ENCODE measurements around the gene CRADD.
A peak's percentile ranks its signal among the peaks of the same experiment; 100 is the strongest.

Gene CRADD

GRCh38 chr12:93677195-93678064, at the start of gene CRADD:
Gene CRADD (plus strand): TSS chr12:93677375.
- Histone ChIP-seq H2AFZ (peak within 1 kb of the TSS; percentile 77), H3K79me2 (peaks cover 18% of the 10 kb centered on the region), H3K9ac (peak within 1 kb of the TSS; percentile 97), H3K27me3 (ENCODE audit: control insufficient read depth, insufficient read depth, low read length) (no peaks in the 10 kb centered on the region), H3K27ac (peak within 1 kb of the TSS; percentile 100), H3K4me2 (ENCODE audit: low read length) (peak within 1 kb of the TSS; percentile 98), H3K36me3 (ENCODE audit: control insufficient read depth, insufficient read depth, low read length) (no peaks in the 10 kb centered on the region), H3K4me3 (ENCODE audit: low read depth, low read length) (peak within 1 kb of the TSS; percentile 87), H3K4me1 (peaks cover 57% of the 10 kb centered on the region), H3K9me3 (ENCODE audit: control insufficient read depth, low read length) (no peaks in the 10 kb centered on the region)
- TF ChIP-seq, protein P1, sequence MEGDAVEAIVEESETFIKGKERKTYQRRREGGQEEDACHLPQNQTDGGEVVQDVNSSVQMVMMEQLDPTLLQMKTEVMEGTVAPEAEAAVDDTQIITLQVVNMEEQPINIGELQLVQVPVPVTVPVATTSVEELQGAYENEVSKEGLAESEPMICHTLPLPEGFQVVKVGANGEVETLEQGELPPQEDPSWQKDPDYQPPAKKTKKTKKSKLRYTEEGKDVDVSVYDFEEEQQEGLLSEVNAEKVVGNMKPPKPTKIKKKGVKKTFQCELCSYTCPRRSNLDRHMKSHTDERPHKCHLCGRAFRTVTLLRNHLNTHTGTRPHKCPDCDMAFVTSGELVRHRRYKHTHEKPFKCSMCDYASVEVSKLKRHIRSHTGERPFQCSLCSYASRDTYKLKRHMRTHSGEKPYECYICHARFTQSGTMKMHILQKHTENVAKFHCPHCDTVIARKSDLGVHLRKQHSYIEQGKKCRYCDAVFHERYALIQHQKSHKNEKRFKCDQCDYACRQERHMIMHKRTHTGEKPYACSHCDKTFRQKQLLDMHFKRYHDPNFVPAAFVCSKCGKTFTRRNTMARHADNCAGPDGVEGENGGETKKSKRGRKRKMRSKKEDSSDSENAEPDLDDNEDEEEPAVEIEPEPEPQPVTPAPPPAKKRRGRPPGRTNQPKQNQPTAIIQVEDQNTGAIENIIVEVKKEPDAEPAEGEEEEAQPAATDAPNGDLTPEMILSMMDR (IDR thresholded peaks at IDR 0.05): no peak

GRCh38 chr12:93632383-93632782, 44.8 kb upstream of the CRADD start:
- TF ChIP-seq, protein P1 (IDR thresholded peaks at IDR 0.05): no peak
- Histone ChIP-seq H3K36me3 (ENCODE audit: control insufficient read depth, insufficient read depth, low read length) (no peaks in the 10 kb centered on the region), H3K4me1 (peaks cover 12% of the 10 kb centered on the region), H3K4me3 (ENCODE audit: low read depth, low read length) (no peak overlapping the region), H3K9me3 (ENCODE audit: control insufficient read depth, low read length) (no peaks in the 10 kb centered on the region), H3K27ac (no peak overlapping the region), H3K4me2 (ENCODE audit: low read length) (no peak overlapping the region), H3K79me2 (no peaks in the 10 kb centered on the region), H3K27me3 (ENCODE audit: control insufficient read depth, insufficient read depth, low read length) (no peaks in the 10 kb centered on the region), H3K9ac (no peak overlapping the region), H2AFZ (no peak overlapping the region)

- no peak overlapping the region for H3K9ac ChIP-seq
- H3K27ac ChIP-seq: no peak overlapping the region
- peak overlapping the region; percentile 51 for H2AFZ ChIP-seq
- H3K36me3 ChIP-seq (ENCODE audit: control insufficient read depth, insufficient read depth, low read length): no peaks in the 10 kb centered on the region
- H3K4me3 ChIP-seq (ENCODE audit: low read depth, low read length): no peak overlapping the region
- H3K4me1 ChIP-seq: peaks cover 20% of the 10 kb centered on the region
- TF ChIP-seq, protein P1 (IDR thresholded peaks at IDR 0.05): no peak
- H3K79me2 ChIP-seq: no peaks in the 10 kb centered on the region
- H3K27me3 ChIP-seq (ENCODE audit: control insufficient read depth, insufficient read depth, low read length): no peaks in the 10 kb centered on the region
- no peaks in the 10 kb centered on the region for H3K9me3 ChIP-seq (ENCODE audit: control insufficient read depth, low read length)
- H3K4me2 ChIP-seq (ENCODE audit: low read length): peak overlapping the region; percentile 22
Measured at GRCh38 chr12:93634416-93634815, 42.8 kb upstream of the CRADD start.

DNA sequence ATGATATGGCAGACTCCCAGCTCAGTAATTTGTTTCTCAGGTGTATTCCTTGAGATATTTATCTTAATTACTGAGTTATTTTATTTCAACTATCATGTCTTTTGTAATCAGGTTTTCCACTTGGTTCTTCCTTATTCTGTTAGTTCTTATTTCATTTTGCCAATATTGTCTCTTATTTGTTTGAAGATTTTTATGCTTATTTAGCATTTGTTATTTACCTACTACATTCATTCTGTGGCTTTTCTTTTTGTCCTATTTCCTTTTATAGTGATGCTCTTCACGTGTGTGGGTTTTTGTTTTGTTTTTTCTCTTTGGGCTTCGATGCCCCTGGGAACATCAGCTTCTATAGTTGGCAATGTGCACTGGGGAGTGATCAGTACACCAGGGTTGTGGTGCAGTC, 40.5 kb upstream of the CRADD start:
- Histone ChIP-seq H3K9me3 (ENCODE audit: control insufficient read depth, low read length) (no peaks in the 10 kb centered on the region), H3K36me3 (ENCODE audit: control insufficient read depth, insufficient read depth, low read length) (no peaks in the 10 kb centered on the region), H3K79me2 (no peaks in the 10 kb centered on the region), H3K9ac (no peak overlapping the region), H3K27me3 (ENCODE audit: control insufficient read depth, insufficient read depth, low read length) (no peaks in the 10 kb centered on the region), H3K4me2 (ENCODE audit: low read length) (no peak overlapping the region), H3K4me3 (ENCODE audit: low read depth, low read length) (no peak overlapping the region), H3K4me1 (peaks cover 23% of the 10 kb centered on the region), H2AFZ (peak overlapping the region; percentile 54), H3K27ac (no peak overlapping the region)
- TF ChIP-seq, protein P1 (IDR thresholded peaks at IDR 0.05): no peak

Measured in parathyroid adenoma (tissue), 2 donors.